DMS114 treated with DMSO at 0.1 percent for 48 hours (cell line): ENCODE results near the gene TRPC4AP.
"Not testable (repeated sequence)": the region's sequence is repeated elsewhere in the genome, so short reads cannot be mapped to it uniquely, and the experiment has no call there.

Experiments used
- DNase-seq: peaks from one replicate; lab custom pipeline; 2025; ENCODE audit not compliant: unreplicated experiment; lab: John Stamatoyannopoulos, UW

Gene TRPC4AP, protein sequence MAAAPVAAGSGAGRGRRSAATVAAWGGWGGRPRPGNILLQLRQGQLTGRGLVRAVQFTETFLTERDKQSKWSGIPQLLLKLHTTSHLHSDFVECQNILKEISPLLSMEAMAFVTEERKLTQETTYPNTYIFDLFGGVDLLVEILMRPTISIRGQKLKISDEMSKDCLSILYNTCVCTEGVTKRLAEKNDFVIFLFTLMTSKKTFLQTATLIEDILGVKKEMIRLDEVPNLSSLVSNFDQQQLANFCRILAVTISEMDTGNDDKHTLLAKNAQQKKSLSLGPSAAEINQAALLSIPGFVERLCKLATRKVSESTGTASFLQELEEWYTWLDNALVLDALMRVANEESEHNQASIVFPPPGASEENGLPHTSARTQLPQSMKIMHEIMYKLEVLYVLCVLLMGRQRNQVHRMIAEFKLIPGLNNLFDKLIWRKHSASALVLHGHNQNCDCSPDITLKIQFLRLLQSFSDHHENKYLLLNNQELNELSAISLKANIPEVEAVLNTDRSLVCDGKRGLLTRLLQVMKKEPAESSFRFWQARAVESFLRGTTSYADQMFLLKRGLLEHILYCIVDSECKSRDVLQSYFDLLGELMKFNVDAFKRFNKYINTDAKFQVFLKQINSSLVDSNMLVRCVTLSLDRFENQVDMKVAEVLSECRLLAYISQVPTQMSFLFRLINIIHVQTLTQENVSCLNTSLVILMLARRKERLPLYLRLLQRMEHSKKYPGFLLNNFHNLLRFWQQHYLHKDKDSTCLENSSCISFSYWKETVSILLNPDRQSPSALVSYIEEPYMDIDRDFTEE

GRCh38 chr20:35092524-35093266, at the start of gene TRPC4AP:
TRPC4AP (minus strand) TSS chr20:35092807; CDS start chr20:35092781, 26 bp downstream.
- DNase-seq: peak; percentile 69

DNA sequence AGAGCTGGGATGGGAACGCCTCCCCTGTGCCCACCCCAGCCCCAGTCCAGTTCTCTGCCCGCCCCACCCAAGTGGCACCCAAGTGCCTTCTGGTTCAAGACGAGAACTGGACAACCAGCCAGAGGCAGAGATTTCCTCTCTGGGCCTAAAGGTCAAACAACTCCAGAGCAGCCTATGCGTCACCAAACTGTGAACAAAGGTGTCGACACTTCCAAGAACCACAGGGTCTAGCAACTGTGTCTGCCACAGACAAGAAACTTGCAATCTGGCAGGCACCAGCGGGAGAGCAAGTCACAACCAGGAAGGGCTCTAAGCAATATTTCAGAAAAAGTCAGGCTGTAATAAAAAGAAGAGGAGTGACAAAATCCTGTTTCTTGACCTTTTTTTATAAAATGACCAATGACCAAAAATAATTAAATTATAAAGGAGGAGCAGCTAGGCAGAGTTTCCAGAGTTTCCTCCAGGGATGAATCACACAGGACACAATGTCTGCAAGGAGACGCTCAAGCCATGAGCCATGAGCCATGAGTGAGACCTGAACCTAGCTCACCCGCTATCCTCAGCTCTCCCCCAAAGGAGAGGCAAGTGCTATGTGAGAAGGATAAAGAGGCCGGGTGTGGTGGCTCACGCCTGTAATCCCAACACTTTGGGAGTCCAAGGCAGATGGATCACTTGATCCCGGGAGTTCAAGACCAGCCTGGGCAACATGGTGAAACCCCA, 43.4 kb upstream of the TRPC4AP start:
- DNase-seq: no peak

DNA sequence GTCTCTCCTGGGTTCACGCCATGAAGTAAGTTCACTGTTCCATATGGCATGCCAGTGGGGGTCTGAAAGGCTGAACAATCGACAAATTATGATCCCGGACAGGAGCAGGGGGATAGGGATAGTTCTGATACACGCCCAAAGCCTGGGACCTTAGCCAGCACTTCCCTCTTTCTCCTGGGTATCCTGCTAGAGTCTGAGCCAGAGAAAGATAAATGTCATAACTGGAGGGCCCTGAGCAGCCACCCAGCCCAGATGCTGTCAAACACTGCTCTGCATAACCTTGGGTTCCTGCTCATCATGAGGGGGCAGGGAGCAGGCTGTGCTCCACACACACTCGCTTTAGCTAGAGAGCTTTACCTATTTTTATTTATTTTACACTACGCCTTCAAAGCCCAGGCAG, 42.3 kb upstream of the TRPC4AP start:
- no peak for DNase-seq

DNA sequence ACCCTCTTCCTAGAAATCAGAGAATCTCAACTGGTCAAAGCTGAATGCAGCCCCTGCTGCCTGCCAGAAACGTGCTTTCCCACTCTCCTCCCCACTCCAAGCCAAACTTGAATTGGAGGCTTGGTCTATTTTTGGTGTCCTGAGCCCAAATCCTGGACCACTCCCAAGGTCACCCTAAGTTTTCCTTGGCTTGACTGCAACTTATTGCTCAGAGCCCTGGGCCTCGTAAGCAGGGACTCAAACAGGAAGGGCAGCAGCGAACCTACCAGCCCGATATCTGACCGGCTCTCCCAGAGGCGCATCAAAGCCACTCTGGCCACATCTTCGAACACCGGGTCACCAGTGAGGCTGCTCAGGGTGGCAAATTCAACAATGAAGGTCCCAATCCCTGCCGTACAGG, 41.9 kb upstream of the TRPC4AP start:
- DNase-seq: no peak

DNA sequence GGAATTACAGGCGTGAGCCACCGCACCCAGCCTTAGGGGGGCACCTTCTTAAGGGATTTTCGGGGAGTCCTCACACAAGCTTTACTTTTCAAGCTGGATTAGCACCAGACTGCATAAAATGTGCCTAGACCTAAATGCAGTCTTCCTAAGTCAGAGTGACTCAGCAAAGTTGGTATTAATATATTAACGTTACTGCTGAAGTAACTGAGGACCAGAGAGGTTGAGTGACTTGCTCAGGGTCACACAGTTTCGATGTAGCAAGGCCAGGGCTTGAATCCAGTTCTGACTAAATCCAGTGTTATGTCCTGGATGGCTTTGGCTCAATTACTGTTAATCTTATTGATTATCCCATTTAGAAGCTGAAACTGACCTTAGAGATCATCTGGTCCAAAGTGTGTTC, 41.1 kb upstream of the TRPC4AP start:
- DNase-seq: no peak

DNA sequence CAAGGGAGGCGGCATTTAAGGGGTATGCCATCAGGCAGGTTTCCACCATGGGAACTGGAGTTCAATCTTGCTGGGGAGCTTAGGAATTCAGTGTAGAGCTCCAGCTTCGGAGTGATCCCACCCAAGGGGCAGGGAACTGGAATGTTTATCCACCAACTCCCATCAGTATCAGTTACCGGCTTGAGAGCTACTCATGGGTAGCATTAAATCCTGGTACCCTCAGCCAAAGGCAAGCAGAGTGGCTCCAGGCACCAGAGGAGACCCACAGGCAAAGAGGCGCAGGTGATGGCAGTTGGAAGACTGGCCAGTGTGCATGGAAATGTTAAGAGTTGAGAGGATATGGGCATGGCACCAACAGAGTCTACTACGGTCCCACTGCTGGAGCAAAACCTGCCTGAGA, 40.4 kb upstream of the TRPC4AP start:
- DNase-seq: no peak

DNA sequence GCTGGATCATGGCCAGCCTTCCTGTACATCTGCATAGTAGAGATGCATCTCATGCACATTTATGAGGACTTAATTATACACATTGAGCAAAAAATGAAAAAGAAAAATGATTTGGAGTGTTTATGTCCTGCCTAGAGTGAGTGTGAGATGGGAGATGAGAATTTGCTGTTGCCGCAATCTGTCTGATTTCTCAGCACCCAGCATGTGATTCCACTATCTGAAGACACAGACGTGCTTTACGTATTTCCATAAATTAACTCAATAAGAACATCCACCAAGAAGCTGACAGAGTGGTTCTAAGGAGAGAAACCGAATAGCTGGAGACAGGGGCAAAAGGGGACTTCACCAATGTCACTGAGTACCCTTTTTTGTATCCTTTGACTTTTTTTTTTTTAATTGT, 39.3 kb upstream of the TRPC4AP start:
- DNase-seq: no peak

DNA sequence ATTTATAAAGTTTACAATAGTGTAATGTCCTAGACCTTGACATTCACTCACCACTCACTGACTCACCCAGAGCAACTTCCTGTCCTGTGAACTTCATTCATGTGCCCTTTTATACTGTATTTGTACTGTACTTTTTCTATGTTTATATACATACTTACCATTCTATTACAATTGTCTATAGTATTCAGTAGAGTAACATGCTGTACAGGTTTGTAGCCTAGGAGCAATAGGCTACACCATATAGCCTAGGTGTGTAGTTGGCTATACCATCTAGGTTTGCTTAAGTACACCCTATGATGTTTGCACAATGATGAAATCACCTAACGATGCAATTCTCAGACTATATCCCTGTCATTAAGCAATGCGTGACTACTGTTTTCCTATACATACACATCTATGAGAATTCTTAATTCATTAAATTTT, 37.1 kb upstream of the TRPC4AP start:
- no peak for DNase-seq

DNA sequence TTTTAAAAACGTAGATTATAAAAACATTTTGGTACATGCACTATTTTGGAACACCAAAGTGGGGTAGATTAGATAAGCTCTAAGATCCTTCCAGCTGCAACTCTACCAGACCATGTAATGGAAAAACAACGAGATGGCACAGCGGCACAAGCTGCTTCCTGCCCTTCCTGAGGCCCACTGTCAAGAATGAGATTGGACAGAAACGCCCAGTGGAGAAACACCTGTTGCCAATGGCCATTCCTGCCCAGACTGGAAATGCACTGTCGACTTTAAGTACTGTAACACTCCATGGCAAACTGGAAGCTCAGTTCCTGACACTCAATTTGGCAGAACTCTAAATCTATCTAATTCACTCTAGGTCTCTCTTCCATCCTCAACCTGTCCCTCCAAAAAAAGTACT, 33.1 kb upstream of the TRPC4AP start:
- DNase-seq: no peak

GRCh38 chr20:35122756-35123405, 30.3 kb upstream of the TRPC4AP start:
- no peak for DNase-seq

GRCh38 chr20:35121186-35121585, 28.6 kb upstream of the TRPC4AP start:
- DNase-seq: no peak

DNA sequence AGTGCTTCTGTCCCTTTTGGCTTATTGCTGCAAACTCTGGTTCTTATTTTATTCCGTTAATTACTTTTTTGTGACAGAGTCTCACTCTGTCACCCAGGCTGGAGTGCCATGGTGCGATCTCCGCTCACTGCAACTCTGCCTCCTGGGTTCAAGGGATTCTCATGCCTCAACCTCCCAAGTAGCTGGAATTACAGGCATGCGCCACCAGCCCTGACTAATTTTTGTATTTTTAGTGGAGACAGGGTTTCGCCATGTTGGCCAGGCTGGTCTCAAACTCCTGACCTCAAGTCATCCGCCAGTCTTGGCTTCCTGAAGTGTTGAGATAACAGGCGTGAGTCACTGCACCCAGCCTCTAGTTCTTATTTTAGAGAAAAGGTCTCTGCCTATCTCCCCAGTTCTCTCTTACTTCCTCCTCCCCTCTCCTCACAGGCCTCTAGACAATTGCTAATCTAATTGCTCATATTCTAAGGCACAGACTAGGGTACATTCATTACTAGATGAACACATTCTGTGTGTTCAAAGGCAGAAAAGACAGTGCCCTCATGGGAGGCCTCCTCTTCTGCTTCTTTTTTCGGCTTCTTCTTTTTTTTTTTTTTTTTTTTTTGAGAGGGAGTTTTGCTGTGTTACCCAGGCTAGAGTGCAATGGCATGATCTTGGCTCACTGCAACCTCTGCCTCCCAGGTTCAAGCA, 27.6 kb upstream of the TRPC4AP start:
- DNase-seq: no peak

GRCh38 chr20:35117629-35118028, 25.0 kb upstream of the TRPC4AP start:
- no peak for DNase-seq

- DNase-seq: no peak
These were observed 24.6 kb upstream of the TRPC4AP start for GRCh38 chr20:35117196-35117595.

DNA sequence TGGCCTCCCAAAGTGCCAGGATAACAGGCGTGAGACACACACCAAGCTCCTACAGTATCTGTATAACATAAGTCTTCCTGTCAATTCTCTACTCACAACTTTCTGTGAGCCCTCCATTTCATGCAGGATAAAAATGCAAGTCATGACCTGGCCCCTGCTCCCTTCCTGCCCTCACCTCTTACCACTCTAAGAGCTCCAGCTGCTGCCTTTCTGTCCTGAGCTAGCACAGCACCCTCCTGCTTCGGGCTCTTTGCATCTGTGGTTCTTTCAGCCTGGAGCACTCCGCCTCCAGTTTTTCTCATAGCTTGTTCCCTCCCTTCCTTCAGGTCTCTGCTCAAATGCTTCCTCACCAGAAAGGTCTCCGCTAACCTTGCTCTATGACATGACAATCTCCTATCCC, 23.7 kb upstream of the TRPC4AP start:
- no peak for DNase-seq

DNA sequence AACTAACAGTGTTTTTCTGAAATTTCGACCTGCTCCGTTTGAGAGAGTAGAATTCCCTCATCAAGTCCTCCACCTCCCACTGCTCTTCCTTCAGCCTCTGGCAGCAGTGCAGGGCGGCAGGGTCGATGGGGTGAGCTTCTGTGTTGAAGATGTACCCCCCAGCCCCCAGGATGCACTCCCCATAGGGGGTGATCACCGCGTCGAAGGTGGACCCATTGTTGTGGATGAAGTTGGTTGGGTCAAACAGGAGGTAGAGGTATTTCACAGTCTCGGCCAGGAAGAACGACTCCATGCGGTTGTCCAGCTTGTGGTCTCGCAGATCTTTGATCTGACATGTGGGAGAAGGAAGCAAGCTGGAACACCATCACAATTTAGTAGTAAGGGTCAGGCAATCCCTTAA, 23.0 kb upstream of the TRPC4AP start:
- DNase-seq: no peak

DNA sequence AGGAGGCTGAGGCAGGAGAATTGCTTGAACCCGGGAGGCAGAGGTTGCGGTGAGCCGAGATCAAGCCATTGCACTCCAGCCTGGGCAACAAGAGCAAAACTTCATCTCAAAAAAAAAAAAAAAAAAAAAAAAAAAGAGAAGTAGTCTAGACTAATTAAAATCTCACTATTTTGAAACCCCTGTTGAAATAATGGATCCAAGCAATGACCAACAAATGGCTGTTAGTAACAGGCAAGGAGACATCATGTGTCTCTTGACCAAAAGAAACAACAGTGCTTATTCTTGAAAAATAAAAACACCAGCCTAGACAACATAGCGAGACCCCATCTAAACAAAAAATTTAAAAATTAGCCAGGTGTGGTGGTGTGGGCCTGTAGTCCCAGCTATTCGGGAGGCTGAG, 19.7 kb upstream of the TRPC4AP start:
- not testable (repeated sequence) for DNase-seq

- DNase-seq: no peak
These were observed 18.7 kb upstream of the TRPC4AP start for GRCh38 chr20:35111141-35111888.

DNA sequence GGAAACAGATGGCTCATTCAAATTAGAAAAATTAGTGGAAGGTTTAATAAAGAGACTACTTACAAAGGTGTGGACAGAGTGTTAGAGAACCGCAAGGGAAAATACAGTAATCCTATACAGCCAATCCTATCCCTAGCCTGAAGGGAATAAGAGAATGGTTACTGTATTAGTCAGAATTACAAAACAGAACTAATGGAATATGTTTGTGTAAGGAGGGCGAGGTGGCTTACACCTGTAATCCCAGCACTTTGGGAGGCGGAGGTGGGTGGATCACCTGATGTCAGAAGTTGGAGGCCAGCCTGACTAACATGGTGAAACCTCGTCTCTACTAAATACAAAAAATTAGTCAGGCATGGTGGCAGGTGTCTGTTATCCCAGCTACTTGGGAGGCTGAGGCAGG, 16.3 kb upstream of the TRPC4AP start:
- no peak for DNase-seq
